Hepatocyte (in vitro differentiated cells): ENCODE data around the gene TMEM244. TPM values are rescaled to one million over a fixed set of nuclear protein-coding genes. Genes with fewer than 3 reads are reported as not detected.
"Not testable (repeated sequence)": the region's sequence is repeated elsewhere in the genome, so short reads cannot be mapped to it uniquely, and the experiment has no call there.

Experiments used
- DNase-seq: peaks from one replicate; pipeline ENCODE4 v3.0.0-alpha.2; 2016; ENCODE audit warnings: low spot score
- H2AFZ ChIP-seq: fragments of 200-600 bp; sonication (generic); 2 replicates; pipeline ENCODE4 v1.6.0; 2016; ENCODE audit warnings: antibody characterized with exemption, mild to moderate bottlenecking
- H3K27ac ChIP-seq: fragments of 200-600 bp; sonication (generic); 2 replicates; pipeline ENCODE4 v1.5.1; 2016; ENCODE audit warnings: mild to moderate bottlenecking
- H3K27me3 ChIP-seq: fragments of 200-600 bp; sonication (generic); 2 replicates; pipeline ENCODE4 v1.6.1; 2016
- H3K36me3 ChIP-seq: fragments of 200-600 bp; sonication (generic); replicated peaks from 2 replicates; pipeline ENCODE4 v1.5.1; 2016; ENCODE audit warnings: low read depth; ENCODE audit not compliant: insufficient read depth
- H3K4me1 ChIP-seq: fragments of 200-600 bp; sonication (generic); 2 replicates; pipeline ENCODE4 v1.5.1; 2016; ENCODE audit warnings: mild to moderate bottlenecking, moderate library complexity; ENCODE audit not compliant: insufficient read depth
- H3K4me2 ChIP-seq: fragments of 200-600 bp; sonication (generic); 2 replicates; pipeline ENCODE4 v1.6.0; 2016
- H3K4me3 ChIP-seq: fragments of 200-600 bp; sonication (generic); 2 replicates; pipeline ENCODE4 v1.5.1; 2016; ENCODE audit warnings: mild to moderate bottlenecking
- H3K79me2 ChIP-seq: fragments of 200-600 bp; sonication (generic); 2 replicates; pipeline ENCODE4 v1.6.0; 2017; ENCODE audit warnings: mild to moderate bottlenecking
- H3K9me2 ChIP-seq: fragments of 200-600 bp; sonication (generic); replicated peaks from 2 replicates; pipeline ENCODE4 v1.6.0; 2017; ENCODE audit warnings: mild to moderate bottlenecking; ENCODE audit not compliant: insufficient read depth
- H3K9me3 ChIP-seq: fragments of 200-600 bp; sonication (generic); 2 replicates; pipeline ENCODE4 v1.5.1; 2016; ENCODE audit warnings: low read depth, mild to moderate bottlenecking
- H4K20me1 ChIP-seq: fragments of 200-600 bp; sonication (generic); 2 replicates; pipeline ENCODE4 v1.6.0; 2016; ENCODE audit warnings: mild to moderate bottlenecking; ENCODE audit not compliant: insufficient read depth, poor library complexity, severe bottlenecking
- CTCF ChIP-seq: fragments of 200-600 bp; sonication (generic); IDR thresholded peaks from 2 replicates; pipeline ENCODE4 v1.5.1; 2016; ENCODE audit warnings: antibody characterized with exemption, mild to moderate bottlenecking; ENCODE audit not compliant: poor library complexity
- EZH2 ChIP-seq: fragments of 200-600 bp; sonication (generic); IDR thresholded peaks from 2 replicates; pipeline ENCODE4 v1.6.1; 2016; ENCODE audit warnings: antibody characterized with exemption, mild to moderate bottlenecking, borderline replicate concordance
- EZH2phosphoT487 ChIP-seq: fragments of 200-600 bp; sonication (generic); IDR thresholded peaks from one replicate; pipeline ENCODE4 v1.6.1; 2018; ENCODE audit warnings: antibody characterized with exemption, mild to moderate bottlenecking, low read depth, moderate library complexity; ENCODE audit not compliant: unreplicated experiment, severe bottlenecking
- WGBS: methylation state at CpG from one replicate; pipeline ENCODE4 v1.1.6; 2016; ENCODE audit warnings: low lambda C conversion rate; ENCODE audit errors: missing lambda C conversion rate; 5-methylcytosine and 5-hydroxymethylcytosine counted together
- polyA plus RNA-seq: library from polyadenylated mRNA; unstranded; fragments of >200 nt; fragmentation: Nextera tagmentation; extraction: Ambion mirVana; gene quantifications from 2 replicates; pipeline ENCODE4 v1.2.1, GENCODE V29; 2016
- total RNA-seq: library from RNA; depleted of rRNA; stranded (reverse); fragments of >200 nt; gene quantifications from 2 replicates; pipeline ENCODE4 v1.2.3, GENCODE V29; 2014

Gene TMEM244
- total and polyA plus RNA-seq, 2 experiments from 2014 or later = not detected

GRCh38 chr6:129812145-129812777 lies 48.9 kb downstream of the TMEM244 start:
- H4K20me1 ChIP-seq = no peaks in the 10 kb centered on the region
- TF ChIP-seq EZH2phosphoT487 = no peak
- TF ChIP-seq CTCF = no peak
- no peak for TF ChIP-seq EZH2

GRCh38 chr6:129807141-129807540 lies 54.0 kb downstream of the TMEM244 start:
- not testable (repeated sequence) for H3K4me3 ChIP-seq, H3K4me2 ChIP-seq, H3K9me2 ChIP-seq, DNase-seq, H3K27me3 ChIP-seq, H2AFZ ChIP-seq, H3K27ac ChIP-seq, H3K79me2 ChIP-seq, H4K20me1 ChIP-seq, H3K4me1 ChIP-seq, H3K36me3 ChIP-seq, H3K9me3 ChIP-seq
- 91% methylated on average over 2 of the region's 2 CpGs for WGBS

More at GRCh38 chr6:129812145-129812777, 48.9 kb downstream of the TMEM244 start:
- Histone ChIP-seq H3K27me3 (no peaks in the 10 kb centered on the region), H2AFZ (no peak overlapping the region), H3K4me3 (no peak overlapping the region), H3K9me2 (no peaks in the 10 kb centered on the region), H3K79me2 (no peaks in the 10 kb centered on the region), H3K36me3 (no peaks in the 10 kb centered on the region), H3K27ac (no peak overlapping the region), H3K4me1 (no peaks in the 10 kb centered on the region), H3K9me3 (no peaks in the 10 kb centered on the region), H3K4me2 (no peak overlapping the region)
- no peak for DNase-seq
- WGBS = 92% methylated on average over 2 of the region's 2 CpGs

GRCh38 chr6:129802920-129803319 lies 58.2 kb downstream of the TMEM244 start:
- H3K4me2 ChIP-seq, H3K4me3 ChIP-seq, H4K20me1 ChIP-seq, H3K4me1 ChIP-seq, H2AFZ ChIP-seq, H3K9me3 ChIP-seq, DNase-seq, H3K9me2 ChIP-seq, H3K79me2 ChIP-seq, H3K27ac ChIP-seq, H3K36me3 ChIP-seq, H3K27me3 ChIP-seq: not testable (repeated sequence)

GRCh38 chr6:129801909-129802308 lies 59.2 kb downstream of the TMEM244 start:
- Histone ChIP-seq H3K27me3 (no peaks in the 10 kb centered on the region), H2AFZ (no peak overlapping the region), H3K36me3 (no peaks in the 10 kb centered on the region), H3K4me1 (no peaks in the 10 kb centered on the region), H3K9me2 (no peaks in the 10 kb centered on the region), H4K20me1 (no peaks in the 10 kb centered on the region), H3K4me3 (no peak overlapping the region), H3K79me2 (no peaks in the 10 kb centered on the region), H3K27ac (no peak overlapping the region), H3K4me2 (no peak overlapping the region), H3K9me3 (no peaks in the 10 kb centered on the region)
- DNase-seq = no peak
- WGBS = 76% methylated on average over 4 of the region's 4 CpGs
- no peak for TF ChIP-seq CTCF
- TF ChIP-seq EZH2 = no peak
- no peak for TF ChIP-seq EZH2phosphoT487
